ENCODE results near the gene C1orf35.

DNA sequence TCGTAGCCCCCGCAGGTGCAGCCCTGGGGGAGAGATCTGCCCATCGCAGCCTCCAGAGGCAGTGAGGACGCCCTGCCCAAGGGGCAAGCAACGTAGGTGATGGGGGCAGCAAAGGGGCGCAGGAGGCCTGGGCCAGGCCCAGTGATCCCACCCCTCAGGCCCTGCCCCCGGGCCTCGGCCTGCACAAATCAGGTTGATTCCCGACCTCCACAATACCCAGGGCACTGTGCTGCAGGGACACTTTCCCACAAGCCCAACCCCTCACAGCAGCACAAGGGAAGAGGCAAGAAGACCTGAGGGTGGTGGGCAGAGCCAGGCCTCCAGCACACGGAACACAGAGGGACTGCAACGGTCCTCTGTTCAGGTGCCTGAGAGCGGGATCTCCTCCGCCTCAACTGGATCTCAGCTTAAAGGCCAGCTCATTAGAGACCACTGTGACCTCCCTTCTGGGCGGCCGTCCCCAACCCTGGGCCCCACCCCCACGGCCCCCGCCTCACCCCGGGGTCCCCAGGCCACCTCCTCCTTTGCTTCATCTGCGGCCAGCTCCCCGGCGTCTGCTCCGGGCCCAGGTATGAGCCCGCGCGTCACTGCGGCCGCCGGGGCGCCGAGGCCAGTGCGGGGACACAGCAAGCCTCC is 21.4 kb downstream of the C1orf35 start:
- TF ChIP-seq CTCF (IDR thresholded peaks at IDR 0.05) = no peak
- no peak for TF ChIP-seq EZH2 (IDR thresholded peaks at IDR 0.05)

Data from neural progenitor cell (in vitro differentiated cells).